ENCODE measurements around the gene EIF4H. TPM values are rescaled to one million over a fixed set of nuclear protein-coding genes. Genes with fewer than 3 reads are reported as not detected.

EIF4H gene
- total RNA-seq, 1 experiment from 2014 or later = 196 TPM

DNA sequence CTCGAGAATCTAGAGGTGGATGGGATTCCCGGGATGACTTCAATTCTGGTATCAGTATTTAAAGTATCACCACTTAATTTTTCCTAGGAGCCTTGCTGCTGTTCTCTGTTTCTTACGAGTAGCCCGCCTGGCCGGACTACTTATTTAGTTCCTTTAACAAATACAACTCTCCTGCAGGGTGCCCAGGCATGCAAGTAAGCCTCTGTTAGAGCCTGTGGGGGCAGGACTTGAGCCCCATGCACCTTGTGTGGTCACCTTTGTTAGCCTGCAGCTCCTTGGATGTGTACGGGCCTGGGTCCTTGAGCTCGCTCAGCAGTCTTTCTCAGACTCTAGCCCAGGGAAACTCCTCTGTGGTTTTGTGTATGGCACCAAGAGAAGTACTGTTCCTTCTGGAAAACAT lies 16.1 kb downstream of the EIF4H start:
- TF ChIP-seq, protein P1, sequence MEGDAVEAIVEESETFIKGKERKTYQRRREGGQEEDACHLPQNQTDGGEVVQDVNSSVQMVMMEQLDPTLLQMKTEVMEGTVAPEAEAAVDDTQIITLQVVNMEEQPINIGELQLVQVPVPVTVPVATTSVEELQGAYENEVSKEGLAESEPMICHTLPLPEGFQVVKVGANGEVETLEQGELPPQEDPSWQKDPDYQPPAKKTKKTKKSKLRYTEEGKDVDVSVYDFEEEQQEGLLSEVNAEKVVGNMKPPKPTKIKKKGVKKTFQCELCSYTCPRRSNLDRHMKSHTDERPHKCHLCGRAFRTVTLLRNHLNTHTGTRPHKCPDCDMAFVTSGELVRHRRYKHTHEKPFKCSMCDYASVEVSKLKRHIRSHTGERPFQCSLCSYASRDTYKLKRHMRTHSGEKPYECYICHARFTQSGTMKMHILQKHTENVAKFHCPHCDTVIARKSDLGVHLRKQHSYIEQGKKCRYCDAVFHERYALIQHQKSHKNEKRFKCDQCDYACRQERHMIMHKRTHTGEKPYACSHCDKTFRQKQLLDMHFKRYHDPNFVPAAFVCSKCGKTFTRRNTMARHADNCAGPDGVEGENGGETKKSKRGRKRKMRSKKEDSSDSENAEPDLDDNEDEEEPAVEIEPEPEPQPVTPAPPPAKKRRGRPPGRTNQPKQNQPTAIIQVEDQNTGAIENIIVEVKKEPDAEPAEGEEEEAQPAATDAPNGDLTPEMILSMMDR (IDR thresholded peaks at IDR 0.05; ENCODE audit: unreplicated experiment) = no peak
- Mint-ChIP-seq H3K36me3 (ENCODE audit: insufficient read depth, unreplicated experiment) (peaks cover 36% of the 10 kb centered on the region), H3K27ac (ENCODE audit: unreplicated experiment) (no peak overlapping the region), H3K27me3 (ENCODE audit: unreplicated experiment) (no peaks in the 10 kb centered on the region), H3K4me1 (ENCODE audit: low read depth, unreplicated experiment) (no peaks in the 10 kb centered on the region), H3K9me3 (ENCODE audit: low read depth, unreplicated experiment) (no peaks in the 10 kb centered on the region), H3K4me3 (ENCODE audit: low read depth, unreplicated experiment) (no peak overlapping the region)
- CTCF ChIA-PET = no interaction called here
- no peak for DNase-seq
- no TSS peak for BruUV-seq (replicated peaks)
- intact Hi-C loops (cut with micrococcal nuclease; ENCODE audit: unreplicated experiment) = no loop called here

GRCh38 chr7:74191231-74191630 lies 17.1 kb downstream of the EIF4H start:
- peaks cover 36% of the 10 kb centered on the region for H3K36me3 Mint-ChIP-seq (ENCODE audit: insufficient read depth, unreplicated experiment)
- CTCF ChIA-PET = no interaction called here
- no peak for DNase-seq
- no TSS peak for BruUV-seq (replicated peaks)
- no peaks in the 10 kb centered on the region for H3K9me3 Mint-ChIP-seq (ENCODE audit: low read depth, unreplicated experiment)
- no peak overlapping the region for H3K27ac Mint-ChIP-seq (ENCODE audit: unreplicated experiment)
- TF ChIP-seq, protein P1 (IDR thresholded peaks at IDR 0.05; ENCODE audit: unreplicated experiment) = no peak
- no peak overlapping the region for H3K4me3 Mint-ChIP-seq (ENCODE audit: low read depth, unreplicated experiment)
- H3K27me3 Mint-ChIP-seq (ENCODE audit: unreplicated experiment) = no peaks in the 10 kb centered on the region
- intact Hi-C loops (cut with micrococcal nuclease; ENCODE audit: unreplicated experiment) = no loop called here
- H3K4me1 Mint-ChIP-seq (ENCODE audit: low read depth, unreplicated experiment) = no peaks in the 10 kb centered on the region

- TF ChIP-seq, protein P1 (IDR thresholded peaks at IDR 0.05; ENCODE audit: unreplicated experiment) = no peak
- H3K4me1 Mint-ChIP-seq (ENCODE audit: low read depth, unreplicated experiment) = no peaks in the 10 kb centered on the region
- H3K4me3 Mint-ChIP-seq (ENCODE audit: low read depth, unreplicated experiment) = no peak overlapping the region
- H3K27ac Mint-ChIP-seq (ENCODE audit: unreplicated experiment) = no peak overlapping the region
- CTCF ChIA-PET = interaction anchor here (0.6 to 0.7 kb wide), 3 partner anchors 108 to 468 kb away, joined by 5 to 7 read pairs (median 6); no protein-coding TSS in a partner anchor
- BruUV-seq (replicated peaks) = no TSS peak
- intact Hi-C loops (cut with micrococcal nuclease; ENCODE audit: unreplicated experiment) = no loop called here
- no peaks in the 10 kb centered on the region for H3K27me3 Mint-ChIP-seq (ENCODE audit: unreplicated experiment)
- H3K9me3 Mint-ChIP-seq (ENCODE audit: low read depth, unreplicated experiment) = no peaks in the 10 kb centered on the region
- no peak for DNase-seq
- peaks cover 30% of the 10 kb centered on the region for H3K36me3 Mint-ChIP-seq (ENCODE audit: insufficient read depth, unreplicated experiment)
Observed at GRCh38 chr7:74193054-74193453, 18.9 kb downstream of the EIF4H start.

GRCh38 chr7:74193913-74194312 lies 19.8 kb downstream of the EIF4H start:
- Mint-ChIP-seq H3K4me3 (ENCODE audit: low read depth, unreplicated experiment) (no peak overlapping the region), H3K27ac (ENCODE audit: unreplicated experiment) (no peak overlapping the region), H3K27me3 (ENCODE audit: unreplicated experiment) (no peaks in the 10 kb centered on the region), H3K4me1 (ENCODE audit: low read depth, unreplicated experiment) (no peaks in the 10 kb centered on the region), H3K36me3 (ENCODE audit: insufficient read depth, unreplicated experiment) (peaks cover 30% of the 10 kb centered on the region), H3K9me3 (ENCODE audit: low read depth, unreplicated experiment) (no peaks in the 10 kb centered on the region)
- intact Hi-C loops (cut with micrococcal nuclease; ENCODE audit: unreplicated experiment) = no loop called here
- no peak for DNase-seq
- CTCF ChIA-PET = interaction anchor here (0.7 kb wide), 1 partner anchor 209 kb away, joined by 3 read pairs; no protein-coding TSS in a partner anchor
- BruUV-seq (replicated peaks) = no TSS peak
- TF ChIP-seq, protein P1 (IDR thresholded peaks at IDR 0.05; ENCODE audit: unreplicated experiment) = no peak

All from Calu3 (cell line).